ENCODE results near the gene TYW1B.
"Not testable (repeated sequence)": the region's sequence is repeated elsewhere in the genome, so short reads cannot be mapped to it uniquely, and the experiment has no call there.

Gene TYW1B

DNA sequence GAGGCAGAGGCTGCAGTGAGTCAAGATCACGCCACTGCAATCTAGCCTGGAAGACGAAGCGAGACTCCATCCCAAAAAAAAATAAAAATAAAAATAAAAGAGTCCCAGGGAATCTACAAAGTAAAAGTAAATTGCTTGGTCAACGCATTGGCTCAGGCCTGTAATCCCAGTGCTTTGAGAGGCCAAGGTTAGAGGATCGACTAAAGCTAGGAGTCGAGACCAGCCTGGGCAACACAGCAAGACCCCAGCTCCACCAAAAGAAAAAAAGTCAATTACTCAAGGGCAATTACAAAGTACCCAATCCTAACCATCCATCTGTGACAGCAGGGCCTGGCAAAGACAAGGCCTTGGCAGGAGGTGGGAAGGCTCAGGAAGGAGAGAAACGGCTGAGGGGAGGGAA is 288.3 kb downstream of the TYW1B start:
- TF ChIP-seq, protein P1, sequence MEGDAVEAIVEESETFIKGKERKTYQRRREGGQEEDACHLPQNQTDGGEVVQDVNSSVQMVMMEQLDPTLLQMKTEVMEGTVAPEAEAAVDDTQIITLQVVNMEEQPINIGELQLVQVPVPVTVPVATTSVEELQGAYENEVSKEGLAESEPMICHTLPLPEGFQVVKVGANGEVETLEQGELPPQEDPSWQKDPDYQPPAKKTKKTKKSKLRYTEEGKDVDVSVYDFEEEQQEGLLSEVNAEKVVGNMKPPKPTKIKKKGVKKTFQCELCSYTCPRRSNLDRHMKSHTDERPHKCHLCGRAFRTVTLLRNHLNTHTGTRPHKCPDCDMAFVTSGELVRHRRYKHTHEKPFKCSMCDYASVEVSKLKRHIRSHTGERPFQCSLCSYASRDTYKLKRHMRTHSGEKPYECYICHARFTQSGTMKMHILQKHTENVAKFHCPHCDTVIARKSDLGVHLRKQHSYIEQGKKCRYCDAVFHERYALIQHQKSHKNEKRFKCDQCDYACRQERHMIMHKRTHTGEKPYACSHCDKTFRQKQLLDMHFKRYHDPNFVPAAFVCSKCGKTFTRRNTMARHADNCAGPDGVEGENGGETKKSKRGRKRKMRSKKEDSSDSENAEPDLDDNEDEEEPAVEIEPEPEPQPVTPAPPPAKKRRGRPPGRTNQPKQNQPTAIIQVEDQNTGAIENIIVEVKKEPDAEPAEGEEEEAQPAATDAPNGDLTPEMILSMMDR (IDR thresholded peaks at IDR 0.05; ENCODE audit: insufficient read depth, missing control alignments) = no peak
- DNase-seq (ENCODE audit: insufficient read length, low spot score) (no peak), FAIRE-seq (no peak)

DNA sequence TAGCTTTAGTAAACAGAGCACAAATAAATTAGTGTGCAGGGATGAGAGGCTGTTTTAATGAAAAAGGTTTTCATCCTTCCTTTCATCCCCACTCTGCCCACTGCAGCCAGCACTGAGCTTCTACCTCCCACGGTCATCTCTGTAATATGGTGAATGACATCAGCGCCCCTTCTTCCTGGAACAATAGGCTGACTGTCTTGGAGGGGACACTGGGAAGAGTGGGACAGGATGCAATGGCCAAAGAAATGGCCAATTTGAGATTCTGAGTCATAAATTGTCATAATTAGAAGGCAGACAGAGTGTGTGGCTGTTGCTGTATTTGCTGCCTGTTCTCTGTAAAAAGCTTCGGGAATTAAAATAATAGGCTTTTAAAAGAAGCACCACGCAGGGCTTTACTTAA is 289.1 kb downstream of the TYW1B start:
- DNase-seq (ENCODE audit: insufficient read length, low spot score) (no peak), FAIRE-seq (no peak)
- TF ChIP-seq, protein P1 (IDR thresholded peaks at IDR 0.05; ENCODE audit: insufficient read depth, missing control alignments) = no peak

DNA sequence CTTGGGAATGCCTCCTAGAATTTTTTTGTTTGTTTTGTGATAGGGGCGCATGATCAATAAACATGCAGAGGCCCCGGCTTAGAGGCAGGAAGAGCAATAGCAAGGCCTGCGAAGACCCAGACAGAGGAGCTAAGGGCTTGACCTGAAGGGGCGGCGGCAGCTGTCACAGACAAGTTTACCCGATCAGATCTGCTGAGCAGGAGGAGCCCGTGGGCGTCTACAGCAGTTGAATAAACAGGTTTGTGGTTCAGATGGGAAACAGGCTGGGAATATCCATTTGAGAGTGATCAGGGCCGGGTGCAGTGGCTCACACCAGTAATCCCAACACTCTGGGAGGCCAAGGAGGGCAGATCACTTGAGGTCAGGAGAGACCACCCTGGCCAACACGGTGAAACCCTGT is 289.9 kb downstream of the TYW1B start:
- TF ChIP-seq, protein P1 (IDR thresholded peaks at IDR 0.05; ENCODE audit: insufficient read depth, missing control alignments) = no peak
- FAIRE-seq (no peak), DNase-seq (ENCODE audit: insufficient read length, low spot score) (no peak)

DNA sequence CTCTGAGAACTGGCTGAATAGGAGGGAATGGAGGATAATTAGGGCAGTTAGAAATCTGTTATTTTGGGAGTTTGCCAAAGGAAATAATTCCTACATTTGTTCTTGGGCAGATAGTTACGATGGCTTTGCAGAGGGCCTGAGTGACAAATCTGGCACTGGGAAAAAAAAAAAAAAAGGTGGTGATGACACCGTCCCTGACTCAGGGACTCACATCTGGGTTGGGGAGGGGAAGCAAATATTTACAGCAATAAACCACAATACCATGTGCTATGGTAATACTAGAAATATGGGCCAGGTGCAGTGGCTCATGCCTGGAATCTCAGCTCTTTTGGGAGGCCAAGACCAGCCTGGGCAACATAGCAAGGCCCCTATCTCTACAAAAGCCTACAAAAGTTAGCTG is 292.0 kb downstream of the TYW1B start:
- not testable (repeated sequence) for FAIRE-seq; DNase-seq (ENCODE audit: insufficient read length, low spot score)

DNA sequence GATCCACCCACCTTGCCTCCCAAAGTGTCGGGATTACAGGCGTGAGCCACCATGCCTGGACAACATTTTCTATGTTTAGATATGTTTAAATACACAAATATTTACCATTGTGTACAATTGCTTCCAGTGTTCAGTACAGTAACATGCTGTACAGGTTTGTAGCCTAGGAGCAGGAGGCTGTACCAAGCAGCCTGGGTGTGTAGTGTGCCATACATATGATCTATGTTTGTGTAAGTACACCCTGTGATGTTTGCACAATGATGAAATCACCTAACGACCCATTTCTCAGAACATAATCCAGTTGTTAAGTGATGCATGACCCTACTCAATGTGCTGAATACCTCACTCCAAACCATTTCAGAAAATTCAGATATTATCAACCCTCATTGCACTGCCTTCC is 297.0 kb downstream of the TYW1B start:
- DNase-seq (ENCODE audit: insufficient read length, low spot score); FAIRE-seq: not testable (repeated sequence)

All from D721Med (cell line).